Thyroid gland (tissue), 4 donors: Measurements from ENCODE around the gene FAM171A2.
"Not testable (repeated sequence)": the region's sequence is repeated elsewhere in the genome, so short reads cannot be mapped to it uniquely, and the experiment has no call there.

ENCODE experiments used
- CTCF ChIP-seq, 6 experiments: fragments of 200-600 bp in 3 of 6; fragments of 450-650 bp in 3 of 6; sonication (generic) in 3 of 6; IDR thresholded peaks; one replicate each; pipeline ENCODE4 v1.5.1; 2016 to 2019; ENCODE audit warnings: antibody characterized with exemption in 6 of 6, mild to moderate bottlenecking in 2 of 6, inconsistent platforms in 1 of 6, moderate library complexity in 1 of 6
- POLR2A ChIP-seq, 2 donors: fragments of 450-650 bp; IDR thresholded peaks; one replicate each; pipeline ENCODE4 v1.6.1; 2017; ENCODE audit warnings: antibody characterized with exemption in 2 of 2, mild to moderate bottlenecking in 2 of 2, moderate library complexity in 1 of 2

GRCh38 chr17:44368391-44369243 lies 5.0 kb upstream of the FAM171A2 start:
- not testable (repeated sequence) for TF ChIP-seq POLR2A, CTCF (IDR thresholded peaks at IDR 0.05)
